MCF 10A (cell line): ENCODE data around the gene CRHR1. TPM values are rescaled to one million over a fixed set of nuclear protein-coding genes. Genes with fewer than 3 reads are reported as not detected.

Experiments
- BruUV-seq: library from RNA; stranded (reverse); fragments of 400-500 nt; replicated peaks from 2 replicates; lab custom pipeline; 2021; lab: Mats Ljungman, UMichigan
- CTCF ChIA-PET: fragments of 300-600 bp; sonication (Branson Sonifier 250); formaldehyde crosslinking; extraction: SDS; loops from one replicate; lab custom pipeline; 2021; ENCODE audit warnings: antibody characterized with exemption, inconsistent platforms; lab: Yijun Ruan, JAX
- POLR2A ChIA-PET: fragments of 300-600, 350-650 bp; sonication (Branson Sonifier 250); formaldehyde crosslinking; extraction: SDS; loops from one replicate; lab custom pipeline; 2020; ENCODE audit warnings: antibody characterized with exemption, inconsistent platforms; lab: Yijun Ruan, JAX
- DNase-seq: peaks from one replicate; pipeline ENCODE4 v3.0.0-alpha.2; 2018; ENCODE audit not compliant: unreplicated experiment
- H3K27ac Mint-ChIP-seq: one replicate; pipeline ENCODE4 v1.8.0; 2022; ENCODE audit warnings: mild to moderate bottlenecking, low read depth, mixed read lengths; ENCODE audit not compliant: unreplicated experiment
- H3K27me3 Mint-ChIP-seq: one replicate; pipeline ENCODE4 v1.8.0; 2022; ENCODE audit warnings: mixed read lengths; ENCODE audit not compliant: insufficient read depth, unreplicated experiment
- H3K36me3 Mint-ChIP-seq: one replicate; pipeline ENCODE4 v1.8.0; 2022; ENCODE audit warnings: mild to moderate bottlenecking, moderate library complexity, mixed read lengths; ENCODE audit not compliant: insufficient read depth, unreplicated experiment
- H3K4me1 Mint-ChIP-seq: one replicate; pipeline ENCODE4 v1.8.0; 2022; ENCODE audit warnings: mixed read lengths; ENCODE audit not compliant: insufficient read depth, unreplicated experiment
- H3K4me3 Mint-ChIP-seq: one replicate; pipeline ENCODE4 v1.8.0; 2022; ENCODE audit warnings: mild to moderate bottlenecking, moderate library complexity, mixed read lengths; ENCODE audit not compliant: unreplicated experiment
- H3K9me3 Mint-ChIP-seq: one replicate; pipeline ENCODE4 v1.8.0; 2022; ENCODE audit warnings: mixed read lengths; ENCODE audit not compliant: unreplicated experiment
- intact Hi-C: fragments of 100-400 bp; cut with micrococcal nuclease; formaldehyde crosslinking; loops from 2 replicates; pipeline ENCODE4 v1.14.1; 2022
- total RNA-seq: library from RNA; stranded (reverse); gene quantifications from 2 replicates; pipeline ENCODE4 v1.2.3, GENCODE V29; 2022
- TF ChIP-seq, protein P1 (sequence below): fragments of 200-600 bp; IDR thresholded peaks from one replicate; pipeline ENCODE4 v1.8.0; 2022; ENCODE audit warnings: antibody characterized with exemption, mild to moderate bottlenecking; ENCODE audit not compliant: unreplicated experiment

CRHR1 gene
- total RNA-seq, 1 experiment from 2014 or later, result not detected

DNA sequence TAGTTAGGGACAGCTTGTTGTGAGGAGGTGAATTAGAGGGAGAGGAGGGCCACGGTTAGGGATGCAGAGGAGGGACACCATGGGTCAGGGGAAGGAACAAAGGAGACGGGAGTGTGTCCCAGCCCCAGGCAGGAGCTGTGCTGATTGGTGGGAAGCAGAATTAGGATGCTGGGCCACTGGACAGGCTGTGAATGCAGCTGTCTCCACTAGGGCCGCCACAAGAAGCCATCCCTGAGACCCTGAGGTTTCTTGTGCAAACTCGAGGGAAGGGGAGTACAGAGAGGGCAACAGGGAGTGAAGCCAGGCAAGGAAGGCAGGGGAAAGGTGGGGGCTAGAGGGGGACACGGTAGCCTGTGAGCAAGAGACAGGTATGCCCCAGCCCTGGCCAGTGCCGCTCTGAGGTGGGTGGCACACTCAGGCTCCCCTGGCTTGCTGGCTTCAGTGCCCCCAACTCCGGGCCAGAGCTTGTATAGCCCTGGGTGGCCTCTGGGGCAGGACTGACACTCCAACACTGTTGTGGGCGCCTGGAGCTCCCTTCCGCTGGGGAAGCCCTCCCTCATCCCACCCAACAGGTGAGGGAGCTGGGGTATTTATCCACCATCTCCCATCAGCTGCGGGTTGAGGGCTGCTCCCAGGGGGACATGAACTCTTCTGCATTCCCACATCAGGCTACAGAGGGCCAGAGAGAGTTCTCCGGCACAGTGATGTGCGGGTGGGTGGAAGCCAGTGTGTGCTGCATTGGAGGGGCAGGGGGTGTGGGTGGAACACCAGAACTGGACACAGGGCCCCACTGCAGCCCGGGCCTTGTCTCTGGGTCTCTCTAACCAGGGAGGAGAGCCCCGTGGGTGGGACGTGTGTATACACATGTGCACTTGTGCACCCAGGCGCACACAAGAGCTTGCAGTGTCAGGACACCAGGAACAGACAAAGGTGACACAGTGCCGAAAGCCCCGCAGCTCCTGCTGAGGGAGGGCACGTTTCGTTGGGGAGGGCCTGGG lies 52.2 kb downstream of the CRHR1 start:
- Mint-ChIP-seq H3K4me1 (no peaks in the 10 kb centered on the region), H3K27me3 (peaks cover 14% of the 10 kb centered on the region), H3K36me3 (no peaks in the 10 kb centered on the region), H3K4me3 (no peak overlapping the region), H3K27ac (no peak overlapping the region), H3K9me3 (no peaks in the 10 kb centered on the region)
- ChIA-PET POLR2A (no interaction called here), CTCF (interaction anchor here (0.7 to 3.1 kb wide), 4 partner anchors 16 to 196 kb away, joined by 3 to 10 read pairs (median 7); no protein-coding TSS in a partner anchor)
- TF ChIP-seq, protein P1, sequence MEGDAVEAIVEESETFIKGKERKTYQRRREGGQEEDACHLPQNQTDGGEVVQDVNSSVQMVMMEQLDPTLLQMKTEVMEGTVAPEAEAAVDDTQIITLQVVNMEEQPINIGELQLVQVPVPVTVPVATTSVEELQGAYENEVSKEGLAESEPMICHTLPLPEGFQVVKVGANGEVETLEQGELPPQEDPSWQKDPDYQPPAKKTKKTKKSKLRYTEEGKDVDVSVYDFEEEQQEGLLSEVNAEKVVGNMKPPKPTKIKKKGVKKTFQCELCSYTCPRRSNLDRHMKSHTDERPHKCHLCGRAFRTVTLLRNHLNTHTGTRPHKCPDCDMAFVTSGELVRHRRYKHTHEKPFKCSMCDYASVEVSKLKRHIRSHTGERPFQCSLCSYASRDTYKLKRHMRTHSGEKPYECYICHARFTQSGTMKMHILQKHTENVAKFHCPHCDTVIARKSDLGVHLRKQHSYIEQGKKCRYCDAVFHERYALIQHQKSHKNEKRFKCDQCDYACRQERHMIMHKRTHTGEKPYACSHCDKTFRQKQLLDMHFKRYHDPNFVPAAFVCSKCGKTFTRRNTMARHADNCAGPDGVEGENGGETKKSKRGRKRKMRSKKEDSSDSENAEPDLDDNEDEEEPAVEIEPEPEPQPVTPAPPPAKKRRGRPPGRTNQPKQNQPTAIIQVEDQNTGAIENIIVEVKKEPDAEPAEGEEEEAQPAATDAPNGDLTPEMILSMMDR, result no peak
- no peak for DNase-seq
- intact Hi-C loops, result no loop called here
- no TSS peak for BruUV-seq

DNA sequence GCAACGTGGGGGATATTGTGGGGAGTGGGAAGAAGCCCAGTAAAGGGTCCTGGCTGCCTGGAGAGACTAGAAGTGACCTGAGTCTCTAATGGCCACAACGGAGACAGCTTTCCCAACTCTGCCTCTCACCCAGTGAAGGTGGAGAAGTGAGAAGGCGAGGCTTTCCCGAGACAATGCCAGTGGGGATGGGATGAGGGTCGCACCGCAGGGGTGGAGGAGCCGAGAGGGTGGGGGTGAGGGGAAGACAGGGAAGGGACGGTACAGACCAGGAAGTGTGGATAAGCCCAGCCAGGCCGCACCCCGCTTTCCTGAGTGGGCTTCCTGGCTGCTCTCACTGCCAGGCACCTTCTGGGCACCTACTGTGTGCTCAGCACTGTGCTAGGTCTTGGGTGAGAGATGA lies 53.1 kb downstream of the CRHR1 start:
- TF ChIP-seq, protein P1, result no peak
- no peak for DNase-seq
- Mint-ChIP-seq H3K4me1 (peaks cover 6% of the 10 kb centered on the region), H3K27ac (no peak overlapping the region), H3K36me3 (no peaks in the 10 kb centered on the region), H3K9me3 (no peaks in the 10 kb centered on the region), H3K4me3 (no peak overlapping the region), H3K27me3 (peaks cover 14% of the 10 kb centered on the region)
- ChIA-PET CTCF (interaction anchor here (0.7 to 3.1 kb wide), 3 partner anchors 15 to 197 kb away, joined by 4 to 10 read pairs (median 10); no protein-coding TSS in a partner anchor), POLR2A (no interaction called here)
- intact Hi-C loops, result no loop called here
- no TSS peak for BruUV-seq

DNA sequence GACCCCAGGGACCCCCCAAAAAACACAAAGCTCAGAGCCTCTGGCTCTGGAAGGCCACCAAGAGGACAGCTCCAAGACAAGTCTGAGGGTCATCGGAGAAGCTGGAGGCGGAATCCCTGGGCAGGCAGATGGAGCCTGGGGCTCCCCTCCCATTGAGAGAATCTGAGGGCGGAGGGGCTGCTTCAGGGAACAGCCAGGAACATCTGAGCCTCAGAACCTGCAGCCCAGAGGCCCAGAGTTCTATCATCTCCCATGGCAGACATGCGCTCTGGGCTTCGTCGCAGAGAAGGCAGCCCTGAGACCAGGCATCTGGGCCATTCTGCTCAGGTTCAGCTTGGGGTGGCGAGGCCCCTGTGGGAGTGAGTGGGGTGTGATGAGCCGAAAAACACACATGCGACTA lies 53.5 kb downstream of the CRHR1 start:
- Mint-ChIP-seq H3K9me3 (no peaks in the 10 kb centered on the region), H3K36me3 (no peaks in the 10 kb centered on the region), H3K27ac (no peak overlapping the region), H3K4me3 (no peak overlapping the region), H3K27me3 (peaks cover 14% of the 10 kb centered on the region), H3K4me1 (peaks cover 8% of the 10 kb centered on the region)
- POLR2A ChIA-PET, result no interaction called here
- no TSS peak for BruUV-seq
- TF ChIP-seq, protein P1, result no peak
- DNase-seq, result no peak
- CTCF ChIA-PET, result interaction anchor here (2.5 to 3.1 kb wide), 2 partner anchors 15 to 198 kb away, joined by 10 read pairs; no protein-coding TSS in a partner anchor
- intact Hi-C loops, result no loop called here

DNA sequence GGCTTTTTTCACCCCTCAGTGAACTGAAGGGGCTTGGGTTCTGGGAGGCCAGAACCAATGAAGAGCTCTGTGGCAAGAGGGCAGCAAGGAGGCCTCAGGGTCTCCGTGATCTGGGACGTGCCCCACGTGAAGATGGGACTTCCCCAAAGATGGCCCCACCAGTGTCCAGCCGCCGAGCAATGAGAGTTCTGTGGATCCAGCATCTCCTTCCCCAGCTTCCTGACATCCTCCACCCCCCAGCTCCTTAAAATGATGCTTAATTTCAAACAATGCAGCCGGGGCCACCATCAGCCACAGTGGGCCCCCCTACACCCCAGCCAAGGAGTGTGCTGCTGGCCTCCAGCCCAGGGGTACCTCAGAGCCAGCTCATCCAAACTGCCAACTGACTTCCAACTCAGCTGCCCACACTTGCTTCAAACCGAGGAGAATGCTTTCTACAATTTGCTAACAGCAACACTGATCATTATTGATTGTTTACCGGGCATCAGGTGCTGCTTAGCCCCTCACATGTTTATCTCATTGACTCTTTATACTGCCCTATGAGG lies 54.7 kb downstream of the CRHR1 start:
- CTCF ChIA-PET, result interaction anchor here (0.8 to 2.5 kb wide), 5 partner anchors 13 to 202 kb away, joined by 3 to 14 read pairs (median 4); no protein-coding TSS in a partner anchor

More for the DNA sequence above, 54.7 kb downstream of the CRHR1 start:
- POLR2A ChIA-PET, result no interaction called here
- Mint-ChIP-seq H3K27me3 (peaks cover 14% of the 10 kb centered on the region), H3K9me3 (no peaks in the 10 kb centered on the region), H3K36me3 (no peaks in the 10 kb centered on the region), H3K27ac (no peak overlapping the region), H3K4me1 (peaks cover 8% of the 10 kb centered on the region), H3K4me3 (no peak overlapping the region)
- no TSS peak for BruUV-seq
- intact Hi-C loops, result no loop called here
- DNase-seq, result no peak
- TF ChIP-seq, protein P1, result no peak
